Posterior vena cava (tissue), 2 donors: ENCODE results near the gene KCNQ1OT1. TPM values are rescaled to one million over a fixed set of nuclear protein-coding genes. Genes with fewer than 3 reads are reported as not detected.

Experiments used
- DNase-seq: peaks from one replicate; pipeline ENCODE4 v3.0.0-alpha.2; 2020; ENCODE audit warnings: low spot score
- intact Hi-C, 2 donors: fragments of 100-400 bp; cut with DNase I; formaldehyde crosslinking; loops; one replicate each; pipeline versions ENCODE4 v1.14.1 to v1.14.2; 2022 to 2023
- total RNA-seq, 2 donors: library from RNA; stranded (reverse); fragmentation: NEBNext Ultra II Directional; extraction: Animal tissue kit (Norgen Biotek cat#: 25700); gene quantifications; one replicate each; pipeline ENCODE4 v1.2.1, GENCODE V29; 2021
- donor health status: DM: yes; HTN: yes; CAD: no.
- donor health status: DM: yes; HTN: yes; CAD: no.

Gene KCNQ1OT1
- total RNA-seq, 2 donors from 2014 or later, result 1.8 to 3.5 TPM

- peak; percentile 90 for DNase-seq
- intact Hi-C loops, result no loop called here
Measured at GRCh38 chr11:2725368-2726300, 25.8 kb upstream of the KCNQ1OT1 start.

GRCh38 chr11:2724653-2725367, 25.0 kb upstream of the KCNQ1OT1 start:
- DNase-seq, result peak; percentile 91
- intact Hi-C loops, result no loop called here

- intact Hi-C loops, result no loop called here
- no peak for DNase-seq
Measured at GRCh38 chr11:2724104-2724503, 24.3 kb upstream of the KCNQ1OT1 start.

- intact Hi-C loops, result no loop called here
- no peak for DNase-seq
Measured at GRCh38 chr11:2722955-2723354, 23.2 kb upstream of the KCNQ1OT1 start.

GRCh38 chr11:2721210-2721916, 21.6 kb upstream of the KCNQ1OT1 start:
- intact Hi-C loops, result no loop called here
- peak; percentile 56 for DNase-seq

- peak; percentile 53 for DNase-seq
- intact Hi-C loops, result no loop called here
Measured at GRCh38 chr11:2719831-2720590, 20.2 kb upstream of the KCNQ1OT1 start.

GRCh38 chr11:2718817-2719438, 19.1 kb upstream of the KCNQ1OT1 start:
- peak; percentile 62 for DNase-seq
- intact Hi-C loops, result no loop called here

- peak; percentile 52 for DNase-seq
- intact Hi-C loops, result no loop called here
Measured at GRCh38 chr11:2717561-2718325, 17.9 kb upstream of the KCNQ1OT1 start.

- peak; percentile 76 for DNase-seq
- intact Hi-C loops, result no loop called here
Measured at GRCh38 chr11:2716376-2717095, 16.7 kb upstream of the KCNQ1OT1 start.

- intact Hi-C loops, result no loop called here
- peak; percentile 72 for DNase-seq
Measured at GRCh38 chr11:2715716-2716350, 16.0 kb upstream of the KCNQ1OT1 start.

GRCh38 chr11:2714871-2715270, 15.1 kb upstream of the KCNQ1OT1 start:
- DNase-seq, result peak; percentile 58
- intact Hi-C loops, result no loop called here

GRCh38 chr11:2714463-2714800, 14.6 kb upstream of the KCNQ1OT1 start:
- intact Hi-C loops, result no loop called here
- peak; percentile 65 for DNase-seq

- DNase-seq, result peak; percentile 66
- intact Hi-C loops, result no loop called here
Measured at GRCh38 chr11:2713661-2714462, 14.1 kb upstream of the KCNQ1OT1 start.

- intact Hi-C loops, result no loop called here
- peak; percentile 8 for DNase-seq
Measured at GRCh38 chr11:2713094-2713493, 13.3 kb upstream of the KCNQ1OT1 start.

GRCh38 chr11:2711161-2711560, 11.4 kb upstream of the KCNQ1OT1 start:
- intact Hi-C loops, result no loop called here
- no peak for DNase-seq

- intact Hi-C loops, result loop anchor here (1.0 to 10.0 kb wide), 2 partner anchors 128 to 175 kb away; partner anchors contain the start of gene CDKN1C (in 1 of the 2)
- DNase-seq, result peak; percentile 74
Measured at GRCh38 chr11:2709429-2709828, 9.6 kb upstream of the KCNQ1OT1 start.
